SK-N-SH treated with all-trans-retinoic acid at 6 μM for 48 hours (cell line): ENCODE data around the gene GSTT2B.

Source experiments
- ARNTL ChIP-seq: fragments of 450-650 bp; formaldehyde crosslinking; IDR thresholded peaks from 2 replicates; pipeline ENCODE4 v1.5.0; 2020; ENCODE audit warnings: low read depth, mild to moderate bottlenecking, moderate library complexity, borderline replicate concordance
- CSDC2 ChIP-seq: fragments of 250-450 bp; sonication (Bioruptor Pico); IDR thresholded peaks from 2 replicates; pipeline ENCODE4 v1.5.0; 2020; ENCODE audit warnings: mild to moderate bottlenecking, moderate library complexity
- GLIS3 ChIP-seq: fragments of 250-450 bp; sonication (Bioruptor Pico); IDR thresholded peaks from 2 replicates; pipeline ENCODE4 v1.5.0; 2020; ENCODE audit warnings: mild to moderate bottlenecking, moderate library complexity
- OSR1 ChIP-seq: fragments of 250-450 bp; sonication (Bioruptor Pico); IDR thresholded peaks from 2 replicates; pipeline ENCODE4 v1.8.0; 2022; ENCODE audit warnings: moderate library complexity, mild to moderate bottlenecking, inconsistent platforms
- RARB ChIP-seq: fragments of 250-450 bp; sonication (Bioruptor Pico); IDR thresholded peaks from 2 replicates; pipeline ENCODE4 v1.8.0; 2021; ENCODE audit warnings: mild to moderate bottlenecking, moderate library complexity
- ZFP30 ChIP-seq: fragments of 450-650 bp; formaldehyde crosslinking; IDR thresholded peaks from 2 replicates; pipeline ENCODE4 v1.5.0; 2022; ENCODE audit warnings: mild to moderate bottlenecking, moderate library complexity
- TF ChIP-seq, protein P1 (sequence below): fragments of 250-450 bp; sonication (Bioruptor Pico); IDR thresholded peaks from 2 replicates; pipeline ENCODE4 v1.8.0; 2021; ENCODE audit warnings: low read depth, mild to moderate bottlenecking, moderate library complexity, borderline replicate concordance

DNA sequence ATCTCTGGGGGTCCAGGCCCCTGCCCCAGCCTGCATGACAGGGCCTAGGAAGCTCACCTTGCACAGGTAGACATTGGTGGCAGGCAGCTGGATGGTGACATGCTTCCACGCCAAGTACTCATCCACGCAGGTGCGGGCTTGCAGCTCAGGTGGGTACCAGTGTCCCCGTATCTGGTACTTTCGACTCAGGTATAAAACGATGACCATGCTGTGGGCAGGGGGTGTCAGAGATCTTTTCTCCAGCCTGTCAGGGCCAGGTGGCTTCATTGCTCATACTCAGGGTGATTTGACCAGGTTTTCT is 45.9 kb upstream of the GSTT2B start:
- TF ChIP-seq ZFP30 (CRISPR knock-in tag) (no peak), OSR1 (no peak), RARB (CRISPR knock-in tag) (no peak), ARNTL (CRISPR knock-in tag) (no peak), CSDC2 (CRISPR knock-in tag) (no peak), GLIS3 (no peak)
- TF ChIP-seq, protein P1, sequence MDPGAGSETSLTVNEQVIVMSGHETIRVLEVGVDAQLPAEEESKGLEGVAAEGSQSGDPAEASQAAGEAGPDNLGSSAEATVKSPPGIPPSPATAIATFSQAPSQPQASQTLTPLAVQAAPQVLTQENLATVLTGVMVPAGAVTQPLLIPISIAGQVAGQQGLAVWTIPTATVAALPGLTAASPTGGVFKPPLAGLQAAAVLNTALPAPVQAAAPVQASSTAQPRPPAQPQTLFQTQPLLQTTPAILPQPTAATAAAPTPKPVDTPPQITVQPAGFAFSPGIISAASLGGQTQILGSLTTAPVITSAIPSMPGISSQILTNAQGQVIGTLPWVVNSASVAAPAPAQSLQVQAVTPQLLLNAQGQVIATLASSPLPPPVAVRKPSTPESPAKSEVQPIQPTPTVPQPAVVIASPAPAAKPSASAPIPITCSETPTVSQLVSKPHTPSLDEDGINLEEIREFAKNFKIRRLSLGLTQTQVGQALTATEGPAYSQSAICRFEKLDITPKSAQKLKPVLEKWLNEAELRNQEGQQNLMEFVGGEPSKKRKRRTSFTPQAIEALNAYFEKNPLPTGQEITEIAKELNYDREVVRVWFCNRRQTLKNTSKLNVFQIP (CRISPR knock-in tag): no peak
